Esophagus squamous epithelium (tissue), 5 donors: Measurements from ENCODE around the gene HDC. TPM values are rescaled to one million over a fixed set of nuclear protein-coding genes. Genes with fewer than 3 reads are reported as not detected.

Experiments used
- DNase-seq: peaks from one replicate; lab custom pipeline; 2025; lab: John Stamatoyannopoulos, UW
- H3K27ac ChIP-seq, 4 donors: fragments of 200-600 bp; sonication (generic); one replicate each; pipeline ENCODE4 v1.5.1; 2016 to 2019; ENCODE audit warnings: mild to moderate bottlenecking in 1 of 4
- H3K27me3 ChIP-seq, 4 donors: fragments of 200-600 bp; sonication (generic); 1 replicate in 3 of 4; 2 replicates in 1 of 4; pipeline versions ENCODE4 v1.5.1 to v1.6.0; 2017 to 2021; ENCODE audit warnings: antibody characterized with exemption in 1 of 4
- H3K36me3 ChIP-seq, 3 donors: fragments of 200-600 bp; sonication (generic); one replicate each; pipeline ENCODE4 v1.5.1; 2016 to 2019
- H3K4me1 ChIP-seq, 3 donors: fragments of 200-600 bp; sonication (generic); one replicate each; pipeline ENCODE4 v1.5.1; 2017 to 2019
- H3K4me3 ChIP-seq, 4 donors: fragments of 200-600 bp; sonication (generic); 1 replicate in 3 of 4; 2 replicates in 1 of 4; pipeline ENCODE4 v1.5.1; 2016 to 2019; ENCODE audit warnings: mild to moderate bottlenecking in 2 of 4, moderate library complexity in 1 of 4
- H3K9me3 ChIP-seq, 3 donors: fragments of 200-600 bp; sonication (generic); one replicate each; pipeline ENCODE4 v1.5.1; 2016 to 2019
- POLR2A ChIP-seq, 4 donors: fragments of 450-650 bp; IDR thresholded peaks; one replicate each; pipeline ENCODE4 v1.6.1; 2017; ENCODE audit warnings: antibody characterized with exemption in 4 of 4, mild to moderate bottlenecking in 4 of 4, moderate library complexity in 3 of 4
- WGBS, 2 donors: methylation state at CpG; one replicate each; pipeline ENCODE4 v1.1.5; 2018; 5-methylcytosine and 5-hydroxymethylcytosine counted together
- intact Hi-C: fragments of 100-400 bp; cut with DNase I; formaldehyde crosslinking; loops from one replicate; pipeline ENCODE4 v1.15.0; 2022
- total RNA-seq, 4 donors: library from RNA; depleted of rRNA; stranded (reverse); fragments of >200 nt; gene quantifications; one replicate each; pipeline ENCODE4 v1.1.0, GENCODE V29; 2016
- TF ChIP-seq, protein P1 (sequence below), 6 experiments: fragments of 450-650 bp in 4 of 6; fragments of 200-600 bp in 2 of 6; sonication (generic) in 2 of 6; IDR thresholded peaks; one replicate each; pipeline ENCODE4 v1.5.1; 2016 to 2019; ENCODE audit warnings: antibody characterized with exemption in 6 of 6, mild to moderate bottlenecking in 4 of 6, moderate library complexity in 4 of 6
- donor health status: DM: yes; HTN: yes; CAD: no.

Gene HDC
- total RNA-seq, 4 donors from 2014 or later = 0.26 to 4.4 TPM; not detected in 2

DNA sequence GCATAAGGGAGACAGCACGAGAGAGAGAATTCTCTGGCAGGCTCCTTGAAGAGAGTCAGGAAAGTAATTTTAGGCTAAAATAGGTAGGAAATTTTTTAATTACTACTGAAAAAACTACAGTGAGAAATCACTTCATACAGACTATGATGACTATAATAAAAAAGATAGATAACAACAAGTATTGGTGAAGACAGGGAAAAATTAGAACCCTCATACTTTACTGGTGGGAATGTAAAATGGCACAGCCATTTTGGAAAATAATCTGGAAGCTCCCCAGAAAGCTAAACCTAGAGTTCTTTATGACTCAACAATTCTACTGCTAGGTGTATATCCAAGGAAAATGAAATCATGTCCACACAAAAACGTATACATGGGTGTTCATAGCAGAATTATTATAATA lies 2.1 kb upstream of the HDC start:
- H3K9me3 ChIP-seq = no peaks in the 10 kb centered on the region
- H3K27ac ChIP-seq = no peak overlapping the region
- no peaks in the 10 kb centered on the region for H3K36me3 ChIP-seq
- no peak overlapping the region for H3K4me3 ChIP-seq
- peaks cover 0 to 9% (median 0%) of the 10 kb centered on the region in 4 donors for H3K27me3 ChIP-seq
- intact Hi-C loops = no loop called here
- DNase-seq = no peak
- TF ChIP-seq, protein P1, sequence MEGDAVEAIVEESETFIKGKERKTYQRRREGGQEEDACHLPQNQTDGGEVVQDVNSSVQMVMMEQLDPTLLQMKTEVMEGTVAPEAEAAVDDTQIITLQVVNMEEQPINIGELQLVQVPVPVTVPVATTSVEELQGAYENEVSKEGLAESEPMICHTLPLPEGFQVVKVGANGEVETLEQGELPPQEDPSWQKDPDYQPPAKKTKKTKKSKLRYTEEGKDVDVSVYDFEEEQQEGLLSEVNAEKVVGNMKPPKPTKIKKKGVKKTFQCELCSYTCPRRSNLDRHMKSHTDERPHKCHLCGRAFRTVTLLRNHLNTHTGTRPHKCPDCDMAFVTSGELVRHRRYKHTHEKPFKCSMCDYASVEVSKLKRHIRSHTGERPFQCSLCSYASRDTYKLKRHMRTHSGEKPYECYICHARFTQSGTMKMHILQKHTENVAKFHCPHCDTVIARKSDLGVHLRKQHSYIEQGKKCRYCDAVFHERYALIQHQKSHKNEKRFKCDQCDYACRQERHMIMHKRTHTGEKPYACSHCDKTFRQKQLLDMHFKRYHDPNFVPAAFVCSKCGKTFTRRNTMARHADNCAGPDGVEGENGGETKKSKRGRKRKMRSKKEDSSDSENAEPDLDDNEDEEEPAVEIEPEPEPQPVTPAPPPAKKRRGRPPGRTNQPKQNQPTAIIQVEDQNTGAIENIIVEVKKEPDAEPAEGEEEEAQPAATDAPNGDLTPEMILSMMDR (IDR thresholded peaks at IDR 0.05) = no peak
- TF ChIP-seq POLR2A (IDR thresholded peaks at IDR 0.05) = no peak
- H3K4me1 ChIP-seq = no peaks in the 10 kb centered on the region
- 55 to 60% methylated on average over 2 of the region's 2 CpGs for WGBS, 2 donors

GRCh38 chr15:50262533-50262932 lies 3.0 kb downstream of the HDC start:
- TF ChIP-seq, protein P1 (IDR thresholded peaks at IDR 0.05) = no peak
- no peak for TF ChIP-seq POLR2A (IDR thresholded peaks at IDR 0.05)
- Histone ChIP-seq H3K4me3 (no peak overlapping the region), H3K36me3 (no peaks in the 10 kb centered on the region), H3K27ac (no peak overlapping the region), H3K9me3 (no peaks in the 10 kb centered on the region), H3K27me3 (peaks cover 0 to 12% (median 0%) of the 10 kb centered on the region in 4 donors), H3K4me1 (peaks cover 0 to 3% (median under 1%) of the 10 kb centered on the region in 3 donors)
- intact Hi-C loops = no loop called here
- no peak for DNase-seq
- WGBS, 2 donors = 60 to 63% methylated on average over 3 to 4 of the region's 4 CpGs

DNA sequence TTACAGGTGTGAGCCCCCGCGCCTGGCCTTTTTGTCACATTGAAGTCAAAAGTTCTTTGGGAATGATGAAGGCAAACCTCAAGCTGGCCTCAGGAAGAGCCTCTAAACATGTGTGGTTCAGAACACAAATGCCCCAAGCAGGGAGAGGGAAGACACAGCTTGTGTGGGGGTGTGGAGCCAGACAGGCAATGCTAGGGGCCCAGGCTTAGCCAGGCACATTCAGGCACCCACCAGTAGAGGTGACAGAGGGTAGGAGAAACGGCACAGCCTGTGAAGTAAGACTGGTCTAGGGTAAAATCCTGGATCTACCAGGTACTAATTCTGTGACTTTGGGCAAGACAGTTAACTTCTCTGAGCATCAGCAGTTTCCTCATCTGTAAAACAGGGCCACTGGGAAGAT lies 3.5 kb downstream of the HDC start:
- Histone ChIP-seq H3K27me3 (peaks cover 0 to 12% (median 0%) of the 10 kb centered on the region in 4 donors), H3K36me3 (no peaks in the 10 kb centered on the region), H3K27ac (no peak overlapping the region), H3K9me3 (no peaks in the 10 kb centered on the region), H3K4me3 (no peak overlapping the region), H3K4me1 (peaks cover 0 to 8% (median 6%) of the 10 kb centered on the region in 3 donors)
- TF ChIP-seq POLR2A (IDR thresholded peaks at IDR 0.05) = no peak
- TF ChIP-seq, protein P1 (IDR thresholded peaks at IDR 0.05) = no peak
- WGBS, 2 donors = 77% methylated on average over 1 of the region's 3 CpGs; no CpG with 5 or more reads in 1 of the 2 donors
- intact Hi-C loops = no loop called here
- DNase-seq = no peak

GRCh38 chr15:50260969-50261496 lies 4.5 kb downstream of the HDC start:
- no peak for DNase-seq
- 60 to 80% methylated on average over 2 of the region's 2 CpGs for WGBS, 2 donors
- TF ChIP-seq POLR2A (IDR thresholded peaks at IDR 0.05) = no peak
- TF ChIP-seq, protein P1 (IDR thresholded peaks at IDR 0.05) = no peak

DNA sequence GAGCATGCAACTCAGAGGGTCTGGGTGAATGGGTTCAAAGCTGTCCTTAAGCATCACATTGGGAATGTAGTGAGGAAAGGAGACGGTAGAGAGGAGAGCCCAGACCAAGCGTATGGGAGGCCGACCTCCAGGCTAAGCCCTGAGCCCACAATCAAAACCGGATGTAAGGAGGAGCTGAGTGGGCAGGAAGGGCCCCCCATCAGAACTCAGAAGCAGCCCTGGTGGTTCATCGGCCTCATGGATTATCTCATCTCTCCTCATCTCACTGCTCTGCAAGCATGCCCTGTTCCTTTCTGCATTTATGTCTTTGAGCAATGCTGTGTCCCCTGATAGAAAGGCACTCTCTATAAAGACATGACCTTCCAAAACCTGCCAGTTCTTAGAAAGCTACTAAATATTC lies 6.2 kb downstream of the HDC start:
- 79 to 82% methylated on average over 3 to 5 of the region's 5 CpGs for WGBS, 2 donors

More at GRCh38 chr15:50260969-50261496, 4.5 kb downstream of the HDC start:
- Histone ChIP-seq H3K4me1 (peaks cover 0 to 18% (median 6%) of the 10 kb centered on the region in 3 donors), H3K36me3 (no peaks in the 10 kb centered on the region), H3K27ac (no peak overlapping the region), H3K4me3 (no peak overlapping the region), H3K27me3 (peaks cover 0 to 12% (median 0%) of the 10 kb centered on the region in 4 donors), H3K9me3 (no peaks in the 10 kb centered on the region)
- intact Hi-C loops = no loop called here

More for the DNA sequence above, 6.2 kb downstream of the HDC start:
- Histone ChIP-seq H3K36me3 (no peaks in the 10 kb centered on the region), H3K4me1 (peaks cover 0 to 24% (median 6%) of the 10 kb centered on the region in 3 donors), H3K27me3 (peaks cover 0 to 3% (median 0%) of the 10 kb centered on the region in 4 donors), H3K27ac (no peak overlapping the region), H3K4me3 (no peak overlapping the region), H3K9me3 (no peaks in the 10 kb centered on the region)
- intact Hi-C loops = no loop called here
- no peak for DNase-seq
- TF ChIP-seq POLR2A (IDR thresholded peaks at IDR 0.05) = no peak
